PFSK-1 (cell line): ENCODE measurements around the gene PAX1.

Experiments used
- FOXP2 ChIP-seq: optimal IDR thresholded peaks from 2 replicates; pipeline ENCODE3; 2011; ENCODE audit warnings: borderline replicate concordance, control low read depth, inconsistent platforms; ENCODE audit not compliant: insufficient read depth; ENCODE audit errors: extremely low read length, extremely low read depth
- POLR2AphosphoS5 ChIP-seq: IDR thresholded peaks from 2 replicates; pipeline ENCODE4 v1.6.1; 2012; ENCODE audit warnings: low read depth, mild to moderate bottlenecking, control low read depth, low read length, moderate library complexity
- REST ChIP-seq, 2 experiments: IDR thresholded peaks; 2 replicates each; pipeline versions ENCODE4 v1.6.1 to v1.8.0; 2011 to 2012; ENCODE audit warnings: low read depth in 2 of 2, low read length in 2 of 2, control low read depth in 1 of 2, inconsistent platforms in 1 of 2, mild to moderate bottlenecking in 1 of 2, moderate library complexity in 1 of 2; ENCODE audit not compliant: insufficient read depth in 1 of 2
- SIN3A ChIP-seq: IDR thresholded peaks from 2 replicates; pipeline ENCODE4 v1.6.1; 2012; ENCODE audit warnings: mild to moderate bottlenecking, low read length, moderate library complexity, borderline replicate concordance; ENCODE audit not compliant: insufficient read depth
- TAF1 ChIP-seq: IDR thresholded peaks from 2 replicates; pipeline ENCODE4 v1.6.1; 2012; ENCODE audit warnings: low read length, control low read depth, borderline replicate concordance; ENCODE audit not compliant: insufficient read depth

PAX1 gene

GRCh38 chr20:21719592-21720214 lies 14.2 kb downstream of the PAX1 start:
- no peak for TF ChIP-seq POLR2AphosphoS5
- TF ChIP-seq SIN3A, result no peak
- no peak for TF ChIP-seq TAF1

GRCh38 chr20:21725892-21726291 lies 20.4 kb downstream of the PAX1 start:
- no peak for TF ChIP-seq REST (IDR thresholded peaks at IDR 0.05; ENCODE audit: insufficient read depth in 1 of 2, low read depth in 2 of 2, low read length in 2 of 2)
- TF ChIP-seq POLR2AphosphoS5, result no peak
- TF ChIP-seq TAF1, result no peak
- TF ChIP-seq FOXP2, result no peak
- TF ChIP-seq SIN3A, result no peak

GRCh38 chr20:21729316-21729715 lies 23.9 kb downstream of the PAX1 start:
- TF ChIP-seq TAF1 (no peak), POLR2AphosphoS5 (no peak), SIN3A (no peak), FOXP2 (no peak), REST (IDR thresholded peaks at IDR 0.05; ENCODE audit: insufficient read depth in 1 of 2, low read depth in 2 of 2, low read length in 2 of 2) (no peak)

GRCh38 chr20:21739161-21739560 lies 33.7 kb downstream of the PAX1 start:
- TF ChIP-seq POLR2AphosphoS5, result no peak
- no peak for TF ChIP-seq FOXP2
- no peak for TF ChIP-seq SIN3A
- no peak for TF ChIP-seq REST (IDR thresholded peaks at IDR 0.05; ENCODE audit: insufficient read depth in 1 of 2, low read depth in 2 of 2, low read length in 2 of 2)
- no peak for TF ChIP-seq TAF1

- TF ChIP-seq TAF1 (no peak), FOXP2 (no peak), REST (IDR thresholded peaks at IDR 0.05; ENCODE audit: insufficient read depth in 1 of 2, low read depth in 2 of 2, low read length in 2 of 2) (no peak), POLR2AphosphoS5 (no peak), SIN3A (no peak)
These were observed 34.2 kb downstream of the PAX1 start for GRCh38 chr20:21739682-21740081.
